Neural cell (in vitro differentiated cells): ENCODE results near the gene ZNF467.

ENCODE experiments used
- EP300 ChIP-seq: fragments of 450-650 bp; conservative IDR thresholded peaks from 2 replicates; pipeline ENCODE4 v1.6.1; 2014; ENCODE audit warnings: antibody characterized with exemption, mild to moderate bottlenecking, moderate library complexity; ENCODE audit not compliant: poor library complexity, severe bottlenecking
- EZH2 ChIP-seq: fragments of 200-600, 300-800 bp; shearing (Covaris generic), sonication (generic); IDR thresholded peaks from 2 replicates; pipeline ENCODE4 v1.6.1; 2014; ENCODE audit warnings: antibody characterized with exemption, low read length, borderline replicate concordance, mild to moderate bottlenecking; ENCODE audit not compliant: insufficient read depth, poor library complexity, severe bottlenecking
- MXI1 ChIP-seq: fragments of 450-650 bp; conservative IDR thresholded peaks from 2 replicates; pipeline ENCODE4 v1.6.1; 2014; ENCODE audit warnings: antibody characterized with exemption, mild to moderate bottlenecking; ENCODE audit not compliant: poor library complexity, severe bottlenecking
- REST ChIP-seq: IDR thresholded peaks from 2 replicates; pipeline ENCODE4 v1.6.1; 2012; ENCODE audit warnings: borderline replicate concordance
- TAF1 ChIP-seq: IDR thresholded peaks from 2 replicates; pipeline ENCODE4 v1.6.1; 2012; ENCODE audit warnings: low read depth
- TF ChIP-seq, protein P1 (sequence below): fragments of 450-650 bp; IDR thresholded peaks from 2 replicates; pipeline ENCODE4 v1.5.1; 2014; ENCODE audit warnings: antibody characterized with exemption, mild to moderate bottlenecking, moderate library complexity; ENCODE audit not compliant: poor library complexity, severe bottlenecking

DNA sequence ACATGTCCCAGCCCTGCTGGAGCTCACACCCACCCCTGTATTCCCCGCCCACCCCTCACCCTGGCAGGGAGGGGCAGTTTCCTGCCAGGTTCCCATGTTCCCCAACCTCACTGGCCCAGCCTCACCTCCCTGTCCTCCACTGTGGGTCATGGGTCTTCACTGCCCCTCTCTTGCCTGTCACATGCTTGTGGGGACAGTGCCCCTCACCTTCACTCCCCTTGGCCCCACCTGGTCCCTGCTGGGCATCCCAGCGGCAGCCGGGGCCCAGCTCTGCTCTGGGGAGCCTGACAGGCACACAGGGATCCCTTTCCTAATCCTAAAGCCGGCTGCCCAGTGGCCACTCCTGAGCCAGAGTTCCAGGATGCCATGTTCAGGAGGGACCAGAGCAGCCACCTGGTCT, 43.4 kb upstream of the ZNF467 start:
- TF ChIP-seq, protein P1, sequence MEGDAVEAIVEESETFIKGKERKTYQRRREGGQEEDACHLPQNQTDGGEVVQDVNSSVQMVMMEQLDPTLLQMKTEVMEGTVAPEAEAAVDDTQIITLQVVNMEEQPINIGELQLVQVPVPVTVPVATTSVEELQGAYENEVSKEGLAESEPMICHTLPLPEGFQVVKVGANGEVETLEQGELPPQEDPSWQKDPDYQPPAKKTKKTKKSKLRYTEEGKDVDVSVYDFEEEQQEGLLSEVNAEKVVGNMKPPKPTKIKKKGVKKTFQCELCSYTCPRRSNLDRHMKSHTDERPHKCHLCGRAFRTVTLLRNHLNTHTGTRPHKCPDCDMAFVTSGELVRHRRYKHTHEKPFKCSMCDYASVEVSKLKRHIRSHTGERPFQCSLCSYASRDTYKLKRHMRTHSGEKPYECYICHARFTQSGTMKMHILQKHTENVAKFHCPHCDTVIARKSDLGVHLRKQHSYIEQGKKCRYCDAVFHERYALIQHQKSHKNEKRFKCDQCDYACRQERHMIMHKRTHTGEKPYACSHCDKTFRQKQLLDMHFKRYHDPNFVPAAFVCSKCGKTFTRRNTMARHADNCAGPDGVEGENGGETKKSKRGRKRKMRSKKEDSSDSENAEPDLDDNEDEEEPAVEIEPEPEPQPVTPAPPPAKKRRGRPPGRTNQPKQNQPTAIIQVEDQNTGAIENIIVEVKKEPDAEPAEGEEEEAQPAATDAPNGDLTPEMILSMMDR: no peak
- TF ChIP-seq TAF1 (no peak), EZH2 (no peak), MXI1 (no peak), EP300 (no peak), REST (no peak)
